GM10248 (cell line): ENCODE measurements around the gene CREBBP.
"Not testable (repeated sequence)": the region's sequence is repeated elsewhere in the genome, so short reads cannot be mapped to it uniquely, and the experiment has no call there.

Experiments
- CTCF ChIA-PET: fragments of 300-600 bp; sonication (Branson Sonifier 250); formaldehyde crosslinking; extraction: SDS; loops from one replicate; lab custom pipeline; 2021; ENCODE audit warnings: antibody characterized with exemption; lab: Yijun Ruan, JAX
- POLR2A ChIA-PET: fragments of 350-650 bp; sonication (Branson Sonifier 250); formaldehyde crosslinking; extraction: SDS; loops from one replicate; lab custom pipeline; 2020; ENCODE audit warnings: antibody characterized with exemption; lab: Yijun Ruan, JAX
- DNase-seq: peaks from one replicate; pipeline ENCODE4 v3.0.0; 2012; ENCODE audit errors: extremely low spot score
- CTCF ChIP-seq: IDR thresholded peaks from 2 replicates; pipeline ENCODE4 v1.5.1; 2012; ENCODE audit warnings: mild to moderate bottlenecking, low read depth; ENCODE audit errors: extremely low read depth, missing control alignments, control extremely low read depth

The CREBBP gene

GRCh38 chr16:3915426-3916260, 35.1 kb upstream of the CREBBP start:
- POLR2A ChIA-PET = no interaction called here
- CTCF ChIA-PET = no interaction called here
- TF ChIP-seq CTCF = no peak
- no peak for DNase-seq

GRCh38 chr16:3912897-3913296, 32.4 kb upstream of the CREBBP start:
- ChIA-PET POLR2A (no interaction called here), CTCF (no interaction called here)
- DNase-seq = no peak
- no peak for TF ChIP-seq CTCF

GRCh38 chr16:3912373-3912772, 31.9 kb upstream of the CREBBP start:
- no peak for DNase-seq
- ChIA-PET CTCF (no interaction called here), POLR2A (no interaction called here)
- no peak for TF ChIP-seq CTCF

- POLR2A ChIA-PET, CTCF ChIA-PET, DNase-seq: not testable (repeated sequence)
Observed at GRCh38 chr16:3911741-3912140, 31.2 kb upstream of the CREBBP start.

GRCh38 chr16:3909791-3910583, 29.5 kb upstream of the CREBBP start:
- CTCF ChIA-PET = no interaction called here
- POLR2A ChIA-PET = no interaction called here
- no peak for TF ChIP-seq CTCF
- DNase-seq = no peak

GRCh38 chr16:3908951-3909437, 28.5 kb upstream of the CREBBP start:
- no peak for DNase-seq
- ChIA-PET POLR2A (no interaction called here), CTCF (no interaction called here)
- no peak for TF ChIP-seq CTCF

- ChIA-PET POLR2A (no interaction called here), CTCF (no interaction called here)
- TF ChIP-seq CTCF = no peak
- DNase-seq = no peak
Observed at GRCh38 chr16:3907586-3907985, 27.1 kb upstream of the CREBBP start.
